GM10847 (cell line): Measurements from ENCODE around the gene OR1S2.

ENCODE experiments used
- POLR2A ChIP-seq: IDR thresholded peaks from 2 replicates; pipeline ENCODE4 v1.6.1; 2011; ENCODE audit not compliant: insufficient read length; ENCODE audit errors: extremely low read depth

OR1S2 gene

GRCh38 chr11:58164990-58165389 lies 39.0 kb downstream of the OR1S2 start:
- no peak for TF ChIP-seq POLR2A

DNA sequence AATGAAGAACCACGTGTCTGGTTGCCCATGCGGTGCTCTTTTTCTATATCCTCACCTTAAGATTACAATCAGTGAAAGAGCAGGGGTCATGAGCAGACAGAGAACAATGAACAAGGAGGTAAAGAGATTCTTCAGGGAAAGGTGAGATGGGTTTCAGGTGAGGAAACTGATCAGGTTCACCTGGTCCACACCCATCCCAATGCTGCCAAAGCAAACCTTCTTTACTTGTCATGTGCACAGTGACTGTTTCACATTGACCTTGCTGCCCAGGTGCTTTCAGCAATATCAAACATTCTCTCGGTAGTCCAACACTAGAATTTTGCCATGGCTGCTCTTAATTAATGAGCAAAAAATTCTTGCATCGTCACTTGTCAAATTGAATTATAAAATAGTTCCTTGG lies 39.6 kb downstream of the OR1S2 start:
- TF ChIP-seq POLR2A = no peak
